ENCODE data around the gene ZNF81.
"Not testable (repeated sequence)": the region's sequence is repeated elsewhere in the genome, so short reads cannot be mapped to it uniquely, and the experiment has no call there.

ZNF81 gene

DNA sequence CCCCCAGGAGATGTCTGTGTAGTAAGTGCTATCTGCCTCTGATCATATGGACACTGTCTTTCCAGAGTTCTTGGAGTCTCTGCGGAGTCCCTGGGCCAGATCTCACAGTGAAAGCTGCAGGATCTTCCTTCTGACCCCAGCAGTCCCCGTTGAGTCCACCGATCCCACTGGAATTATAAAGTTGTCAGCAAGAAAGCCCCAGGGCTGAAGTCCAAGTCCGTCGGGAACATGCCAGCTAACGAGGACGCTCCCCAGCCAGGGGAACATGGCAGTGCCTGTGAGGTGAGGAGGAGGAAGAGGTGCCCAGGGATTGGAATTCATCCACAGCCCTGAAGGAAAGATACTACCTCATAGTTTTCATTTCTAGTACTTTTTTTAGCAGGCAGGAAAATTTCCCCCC lies 9.3 kb downstream of the ZNF81 start:
- DNase-seq = no peak

DNA sequence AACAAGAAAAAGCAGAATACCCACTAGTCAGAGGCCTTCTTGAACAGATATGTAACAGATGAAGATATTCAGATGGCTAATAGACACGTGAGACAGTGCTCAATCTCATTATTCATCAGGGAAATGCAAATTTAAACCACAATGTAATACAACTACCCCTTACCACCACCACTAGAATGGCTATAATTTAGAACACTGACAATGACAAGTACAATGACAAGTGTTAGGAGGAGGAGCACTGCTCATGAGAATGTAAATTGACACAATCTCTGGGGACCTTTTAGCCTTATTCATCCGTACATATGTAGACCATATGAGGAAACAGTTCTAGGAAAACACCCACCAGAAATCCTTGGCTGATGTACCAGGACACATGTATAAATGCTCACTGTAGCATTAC lies 13.1 kb downstream of the ZNF81 start:
- DNase-seq = no peak

DNA sequence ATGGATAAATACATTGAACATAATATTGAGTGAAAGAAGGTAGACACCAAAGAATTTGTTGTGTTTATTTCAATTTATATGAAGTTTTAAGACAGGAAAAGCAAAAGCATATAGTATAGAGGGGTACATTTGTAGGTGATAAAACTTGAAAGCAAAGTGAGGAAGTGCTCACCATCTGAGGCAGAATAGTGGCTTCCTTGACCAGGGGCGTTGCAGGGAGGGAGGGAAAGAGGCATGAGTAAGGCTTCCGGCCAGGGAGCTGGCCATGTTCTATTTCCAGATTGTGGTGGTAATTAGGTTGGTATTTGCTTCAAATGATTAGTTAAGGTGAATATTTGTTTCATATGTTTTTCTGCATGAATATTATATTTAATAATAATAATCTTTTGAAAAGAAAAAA lies 13.7 kb downstream of the ZNF81 start:
- not testable (repeated sequence) for DNase-seq

DNA sequence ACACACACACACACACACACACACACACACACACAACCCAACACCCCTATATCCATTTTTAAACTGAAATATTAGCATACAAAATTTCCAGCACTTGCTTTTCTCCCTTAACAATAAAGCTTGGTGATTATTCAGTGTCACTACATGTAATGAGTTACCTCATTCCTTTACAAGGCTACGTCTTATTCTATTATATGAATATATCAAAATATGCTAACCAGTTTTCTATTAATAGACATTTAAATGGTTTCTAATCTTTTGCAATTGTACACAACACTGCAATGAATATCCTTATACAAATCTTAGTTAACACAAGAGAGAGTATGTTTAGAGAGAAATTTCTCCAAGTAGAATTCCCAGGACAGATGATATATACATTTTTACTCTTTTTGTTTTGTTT lies 14.2 kb downstream of the ZNF81 start:
- DNase-seq = no peak

DNA sequence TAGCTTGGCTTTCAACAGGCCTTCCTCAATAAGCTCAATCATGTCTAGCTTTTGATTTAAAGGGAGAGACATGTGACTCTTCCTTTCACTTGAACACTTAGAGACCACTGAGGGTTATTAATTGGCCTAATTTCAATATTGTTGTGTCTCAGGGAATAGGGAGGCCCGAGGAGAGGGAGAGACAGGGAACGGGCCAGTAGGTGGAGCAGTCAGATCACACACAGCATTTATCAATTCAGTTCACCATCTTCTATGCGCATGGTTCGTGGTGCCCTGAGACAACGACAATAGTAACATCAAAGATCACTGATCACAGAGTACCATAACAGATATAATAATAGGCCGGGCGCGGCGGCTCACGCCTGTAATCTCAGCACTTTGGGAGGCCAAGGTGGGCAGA lies 17.8 kb downstream of the ZNF81 start:
- DNase-seq = peak; percentile 6

DNA sequence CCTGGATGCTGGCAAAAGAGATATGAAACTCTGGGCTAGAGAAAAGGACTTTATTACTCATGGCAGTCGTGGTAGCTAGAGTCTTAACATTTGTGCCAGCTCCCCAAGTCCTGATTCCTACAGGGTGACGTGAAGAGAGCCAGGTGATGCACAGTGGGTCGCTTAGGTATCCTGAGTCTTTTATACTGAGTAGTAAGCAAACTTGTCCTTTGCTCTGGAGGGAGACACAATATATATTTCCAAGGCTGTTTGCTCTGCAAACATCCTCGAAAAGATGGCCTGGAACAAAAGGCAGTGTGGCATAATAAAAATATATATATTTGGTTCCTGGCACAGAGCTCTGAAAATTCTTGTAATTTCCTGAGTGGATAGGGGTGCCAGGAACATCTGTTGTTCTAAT lies 23.0 kb downstream of the ZNF81 start:
- DNase-seq = no peak

DNA sequence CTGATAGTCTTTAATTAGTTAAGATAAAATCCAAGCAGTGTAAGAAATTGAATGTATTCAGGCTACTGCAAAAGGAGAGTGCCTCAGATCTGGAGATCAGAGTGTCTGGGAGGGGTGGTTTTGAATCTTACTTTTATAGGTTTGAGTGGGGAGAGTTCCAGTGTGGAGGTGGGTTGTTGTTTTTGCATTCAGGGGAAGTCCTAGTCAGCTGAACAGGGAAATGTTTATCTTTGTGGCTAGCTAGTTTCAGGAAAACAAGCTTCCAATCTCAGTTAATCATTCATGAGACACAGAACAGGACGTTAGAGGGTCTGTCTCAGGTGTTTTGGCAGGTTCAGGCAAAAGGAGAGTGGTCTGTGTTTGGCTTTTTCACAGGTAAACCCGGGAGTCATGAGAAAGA lies 26.0 kb downstream of the ZNF81 start:
- no peak for DNase-seq

DNA sequence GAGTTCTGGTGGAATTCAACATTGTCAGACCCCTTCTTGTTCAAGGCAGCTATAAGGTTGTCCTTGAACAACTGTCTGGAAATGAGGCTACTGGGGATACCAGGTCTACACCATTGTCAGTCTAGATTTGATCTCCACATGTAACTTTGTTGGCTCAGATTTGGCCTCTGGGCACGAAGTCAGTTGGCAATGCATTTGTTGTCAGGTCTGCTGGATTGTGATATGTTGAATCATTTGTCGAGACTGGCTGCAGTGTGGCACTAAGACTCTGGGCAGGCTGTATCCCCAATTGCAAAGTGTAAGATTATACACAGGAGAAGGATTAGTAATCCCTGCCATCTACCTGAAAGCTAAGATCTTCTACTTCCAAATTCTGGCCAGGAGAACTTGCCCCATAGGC lies 26.5 kb downstream of the ZNF81 start:
- no peak for DNase-seq

DNA sequence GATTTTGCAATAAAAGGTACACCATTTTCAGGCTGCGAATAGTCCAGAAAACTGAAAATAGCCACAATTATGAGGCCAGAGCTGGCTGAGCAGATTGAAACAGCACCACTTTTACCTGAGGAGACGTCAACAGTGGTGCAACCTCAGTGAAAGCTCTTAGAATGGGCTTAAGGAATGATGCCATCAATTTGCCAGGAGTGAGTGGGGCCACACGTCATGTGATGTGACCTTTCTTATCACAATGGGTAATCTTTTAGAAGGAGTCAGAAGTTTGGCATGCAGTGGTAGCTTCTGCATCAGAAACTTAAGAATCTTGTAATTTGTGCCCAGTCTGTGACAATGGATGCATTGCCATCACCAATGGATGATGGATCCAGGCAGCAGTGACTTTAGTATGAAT lies 27.6 kb downstream of the ZNF81 start:
- DNase-seq = no peak

DNA sequence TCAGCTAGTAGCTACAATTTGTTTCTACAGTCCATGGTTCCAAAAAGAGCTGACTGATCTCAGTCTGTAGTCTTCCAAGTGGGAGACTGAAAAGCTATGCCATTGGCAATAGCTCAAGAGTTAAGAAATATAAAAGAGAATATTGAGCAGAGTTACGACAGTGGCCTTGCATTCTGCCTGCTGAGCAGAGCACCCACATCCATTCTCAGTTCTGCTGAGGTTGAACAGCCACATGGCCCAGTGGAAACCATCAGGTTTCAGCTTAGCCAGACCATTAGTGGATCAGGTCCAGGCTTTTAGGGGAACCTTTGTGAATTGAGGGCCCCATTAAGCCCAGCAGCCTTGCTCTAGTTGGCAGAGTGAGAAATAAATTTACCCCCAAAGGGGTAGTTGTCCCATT lies 28.1 kb downstream of the ZNF81 start:
- no peak for DNase-seq

DNA sequence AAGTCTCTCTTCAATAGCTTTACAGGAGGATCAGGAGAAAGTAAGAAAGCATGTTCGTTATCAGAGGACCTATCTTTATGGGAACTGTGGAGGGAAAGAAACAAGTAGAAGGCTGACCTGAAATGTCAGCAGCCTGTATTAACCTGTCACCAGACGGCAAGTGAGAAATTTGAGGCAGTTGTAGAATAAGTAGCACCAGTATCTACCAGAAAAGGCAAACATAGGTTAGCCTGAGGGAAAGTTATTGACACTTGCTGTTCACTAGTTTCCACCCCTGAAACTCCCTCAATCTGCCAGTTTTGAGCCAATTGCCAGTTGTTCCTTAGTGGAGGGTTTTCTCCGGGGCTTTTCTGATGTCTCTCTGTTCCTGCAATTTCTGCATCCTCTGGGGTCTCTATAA lies 36.4 kb downstream of the ZNF81 start:
- DNase-seq = no peak

DNA sequence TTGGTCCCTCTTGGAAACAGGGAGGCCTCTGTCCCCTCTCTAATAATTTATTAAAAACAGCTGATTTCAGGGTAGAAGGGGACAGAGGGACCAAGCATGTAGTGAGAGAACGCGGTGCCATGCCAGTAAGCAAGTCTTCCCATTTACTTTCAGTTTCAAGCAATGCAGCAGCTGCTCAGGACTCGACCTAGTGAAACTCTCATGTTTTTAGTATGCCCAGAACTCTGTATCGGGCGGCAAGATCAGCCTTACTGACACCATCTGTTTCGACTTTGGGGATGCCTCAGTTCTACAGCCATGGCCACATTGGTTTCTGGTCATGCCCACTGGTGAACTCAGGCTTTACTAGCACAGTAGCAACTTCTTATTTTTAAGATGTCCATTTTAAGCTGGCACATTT lies 40.6 kb downstream of the ZNF81 start:
- DNase-seq = no peak

DNA sequence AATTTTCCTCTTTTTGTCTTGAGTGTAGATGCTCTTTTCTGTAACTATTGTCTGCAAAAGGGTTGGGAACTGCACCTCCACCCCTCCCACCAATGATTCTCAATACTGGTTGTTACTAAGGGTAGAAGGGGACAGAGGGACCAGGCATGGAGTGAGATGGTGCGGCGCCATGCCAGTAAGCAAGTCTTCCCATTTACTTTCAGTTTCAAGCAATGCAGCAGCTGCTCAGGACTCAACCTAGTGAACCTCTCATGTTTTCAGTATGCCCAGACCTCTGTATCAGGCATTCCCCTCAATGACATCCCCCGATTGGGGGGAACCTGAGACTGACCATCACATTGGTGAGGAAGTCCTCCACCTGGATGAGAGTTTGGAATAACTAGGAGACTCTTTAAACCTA lies 41.5 kb downstream of the ZNF81 start:
- DNase-seq = no peak

DNA sequence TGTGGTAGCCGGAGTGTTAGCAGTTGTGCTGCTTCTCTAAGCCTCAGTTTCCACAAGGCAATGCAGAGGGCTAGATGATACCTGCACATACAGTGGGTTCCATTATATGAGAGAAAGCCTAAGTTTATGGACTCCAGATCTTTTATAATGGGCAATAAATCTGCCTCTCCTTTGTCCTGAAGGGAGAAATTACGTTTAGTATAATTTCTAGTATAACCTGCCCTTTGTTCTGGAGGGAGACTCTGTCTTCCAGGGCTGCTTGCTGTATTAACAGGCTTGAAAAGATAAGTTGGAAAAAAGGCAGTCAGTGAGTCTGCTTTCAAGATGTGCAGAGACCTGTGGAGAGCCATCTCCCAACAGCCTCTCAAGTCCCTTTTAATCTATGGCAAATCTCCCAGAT lies 42.8 kb downstream of the ZNF81 start:
- DNase-seq = no peak

DNA sequence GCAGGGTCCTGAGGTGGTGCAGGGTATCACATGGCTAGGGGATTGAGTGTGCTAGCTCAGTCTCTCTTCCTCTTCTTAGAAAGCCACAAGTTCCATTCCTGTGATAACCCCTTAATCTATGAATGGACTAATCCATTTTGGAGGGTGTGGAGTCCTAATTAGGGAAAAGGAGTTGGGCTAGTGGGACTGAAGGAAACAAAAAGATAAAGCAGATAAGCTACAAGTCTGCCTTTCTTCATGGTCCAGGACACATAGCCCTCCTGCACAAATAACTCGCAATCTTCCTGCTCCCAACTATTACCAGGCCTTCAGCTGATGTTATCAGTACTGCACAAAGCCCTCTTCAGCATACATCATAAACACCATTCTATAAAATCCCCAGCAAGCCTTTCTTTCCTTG lies 44.2 kb downstream of the ZNF81 start:
- DNase-seq = no peak

DNA sequence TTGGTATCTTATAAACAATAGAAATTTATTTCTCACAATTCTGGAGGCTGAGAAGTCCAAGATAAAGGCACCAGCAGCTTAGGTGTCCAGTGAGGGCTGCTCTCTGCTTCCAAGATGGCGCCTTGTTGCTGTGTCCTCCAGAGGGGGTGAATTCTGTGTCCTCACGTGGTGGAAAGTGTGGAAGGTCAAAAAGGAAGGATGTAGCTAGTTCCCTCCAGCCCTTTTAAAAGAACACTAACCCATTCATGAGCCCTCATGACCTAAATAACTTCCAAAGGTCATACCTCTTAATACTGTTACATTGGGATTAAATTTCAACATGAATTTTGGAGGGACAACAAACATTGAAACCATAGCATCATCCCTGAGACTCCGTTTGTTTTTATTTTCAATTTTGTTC lies 48.8 kb downstream of the ZNF81 start:
- no peak for DNase-seq

DNA sequence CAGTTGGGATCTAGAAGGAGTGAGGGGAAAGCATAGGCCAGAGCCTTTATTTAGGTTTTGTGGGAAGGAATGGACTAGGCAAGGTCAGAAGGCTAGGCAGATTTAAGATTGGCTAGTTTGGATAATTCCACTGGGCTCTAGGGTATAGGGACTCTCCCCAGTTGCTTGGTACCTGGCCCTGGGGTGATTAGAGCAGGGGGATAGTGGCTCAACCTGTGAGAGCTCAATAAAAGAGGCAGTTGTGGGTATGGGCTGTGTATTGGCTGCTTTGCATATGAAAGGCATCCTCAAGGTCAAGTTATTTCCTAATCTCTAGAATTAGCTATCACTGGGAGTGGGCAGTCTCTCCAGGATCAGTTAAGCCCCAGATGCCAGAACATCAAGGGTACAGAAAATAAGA lies 61.3 kb downstream of the ZNF81 start:
- no peak for DNase-seq

DNA sequence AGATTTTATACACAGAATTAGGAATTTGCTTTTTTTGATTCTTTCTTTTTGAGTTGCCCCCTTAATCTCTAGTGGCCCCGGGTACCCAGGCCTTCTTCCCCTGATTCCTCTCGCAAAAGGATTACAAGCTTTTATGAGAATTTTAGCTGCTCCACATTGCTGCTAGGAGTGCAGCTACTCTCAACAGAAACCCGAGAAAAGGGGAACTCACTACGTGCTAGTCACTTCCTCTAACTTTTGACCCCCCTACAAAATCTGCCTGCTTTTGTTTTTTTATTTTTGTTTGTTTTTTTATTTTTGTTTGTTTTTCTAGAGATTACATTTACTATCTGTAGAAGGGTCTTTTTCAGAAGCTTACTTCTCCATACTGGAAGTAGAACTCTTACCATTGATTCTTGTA lies 64.1 kb downstream of the ZNF81 start:
- DNase-seq = no peak

DNA sequence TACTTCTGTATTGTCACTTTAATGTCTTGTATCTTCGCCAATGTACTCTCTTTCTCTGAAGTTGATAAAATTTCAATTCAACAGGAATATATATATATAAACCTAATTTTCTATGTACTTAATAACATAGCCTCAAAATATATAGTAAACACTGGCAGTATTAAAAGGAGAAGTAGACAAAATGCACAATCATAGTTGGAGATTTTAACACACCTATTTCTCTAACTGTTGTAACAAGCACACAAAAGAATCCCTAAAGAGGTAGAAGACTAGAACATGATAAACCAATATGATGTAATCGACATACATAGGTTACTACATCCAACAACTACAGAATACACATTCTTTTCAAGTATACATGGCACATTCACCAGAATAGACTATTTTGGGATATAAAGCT lies 65.5 kb downstream of the ZNF81 start:
- no peak for DNase-seq

DNA sequence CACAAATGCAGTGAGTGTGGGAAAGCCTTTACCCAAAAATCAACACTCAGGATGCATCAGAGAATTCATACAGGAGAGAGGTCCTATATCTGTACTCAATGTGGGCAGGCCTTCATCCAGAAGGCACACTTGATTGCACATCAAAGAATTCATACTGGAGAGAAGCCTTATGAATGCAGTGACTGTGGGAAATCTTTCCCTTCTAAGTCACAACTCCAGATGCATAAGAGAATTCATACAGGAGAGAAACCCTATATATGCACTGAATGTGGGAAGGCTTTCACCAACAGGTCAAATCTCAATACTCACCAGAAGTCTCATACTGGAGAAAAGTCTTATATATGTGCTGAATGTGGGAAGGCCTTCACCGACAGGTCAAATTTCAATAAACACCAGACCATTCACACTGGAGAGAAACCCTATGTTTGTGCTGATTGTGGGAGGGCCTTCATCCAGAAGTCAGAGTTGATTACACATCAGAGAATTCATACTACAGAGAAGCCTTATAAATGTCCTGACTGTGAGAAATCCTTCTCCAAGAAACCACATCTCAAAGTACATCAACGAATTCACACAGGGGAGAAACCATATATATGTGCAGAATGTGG lies 79.3 kb downstream of the ZNF81 start:
- DNase-seq = no peak

DNA sequence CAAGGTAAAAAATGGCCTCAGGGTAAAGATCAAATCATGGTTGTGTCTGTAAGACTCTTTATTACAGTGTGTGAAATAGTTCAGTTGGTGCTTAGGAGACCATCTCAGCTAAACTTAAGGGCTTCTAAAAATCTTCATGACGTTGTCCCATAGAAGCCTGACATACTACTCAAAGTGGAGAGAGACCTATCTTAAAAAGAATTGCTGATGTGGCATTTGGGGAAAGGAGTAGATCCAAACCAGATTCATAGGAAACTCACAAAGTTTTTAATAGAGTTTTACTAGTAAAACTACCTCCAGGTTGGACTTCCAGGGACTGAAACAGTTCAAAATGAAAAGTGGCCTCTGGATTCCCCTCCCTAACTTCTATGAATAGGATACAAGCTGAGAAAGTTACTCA lies 81.6 kb downstream of the ZNF81 start:
- no peak for DNase-seq

DNA sequence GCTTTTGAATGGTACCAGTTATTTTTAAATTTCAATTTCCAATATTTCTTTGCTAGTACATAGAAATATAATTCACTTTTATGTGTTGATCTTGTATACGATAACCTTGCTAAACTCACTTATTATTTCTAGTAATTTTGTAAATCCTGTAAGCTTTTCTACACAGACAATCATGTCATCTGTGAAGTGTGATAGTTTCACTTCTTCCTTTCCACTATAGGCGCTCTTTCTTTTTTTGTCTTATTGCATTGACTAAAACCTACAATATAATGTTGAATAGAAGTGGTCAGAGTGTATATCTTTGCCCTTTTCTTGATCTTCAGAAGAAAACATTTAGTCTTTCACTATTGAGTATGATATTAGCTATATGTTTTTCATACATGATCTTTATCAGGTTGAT lies 90.5 kb downstream of the ZNF81 start:
- no peak for DNase-seq

DNA sequence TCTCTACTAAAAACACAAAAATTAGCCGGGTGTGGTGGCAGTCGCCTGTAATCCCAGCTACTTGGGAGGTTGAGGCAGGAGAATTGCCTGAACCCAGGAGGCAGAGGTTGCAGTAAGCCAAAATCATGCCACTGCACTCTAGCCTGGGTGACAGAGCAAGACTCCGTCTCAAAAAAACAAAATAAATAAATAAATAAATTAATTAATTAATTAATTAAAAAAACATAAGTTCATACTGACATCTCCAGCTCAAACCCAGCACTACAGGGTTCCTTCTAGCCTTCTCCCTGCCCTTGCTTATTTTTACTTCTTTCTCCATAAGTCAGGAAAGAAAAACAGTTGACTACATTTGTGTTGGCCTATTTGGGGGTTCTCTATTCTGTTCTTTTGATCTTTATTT lies 95.3 kb downstream of the ZNF81 start:
- not testable (repeated sequence) for DNase-seq

DNA sequence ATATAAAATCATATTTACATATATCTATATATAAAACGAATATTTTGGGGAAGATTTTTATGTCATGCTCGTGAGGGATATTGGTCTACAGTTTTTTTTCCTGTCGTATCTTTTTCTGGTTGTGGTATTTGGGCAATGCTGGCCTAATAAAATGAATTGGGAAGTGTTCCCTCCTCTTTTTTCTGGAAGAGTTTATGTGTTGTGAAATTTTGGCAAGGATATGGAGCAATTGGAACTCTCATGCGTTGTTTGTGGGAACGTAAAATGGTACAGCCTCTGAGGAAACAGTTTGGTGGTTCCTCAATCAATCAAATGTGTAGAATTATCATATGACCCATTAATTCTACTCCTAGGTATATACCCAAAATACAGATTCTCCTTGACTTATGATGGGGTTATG lies 97.2 kb downstream of the ZNF81 start:
- DNase-seq = no peak

DNA sequence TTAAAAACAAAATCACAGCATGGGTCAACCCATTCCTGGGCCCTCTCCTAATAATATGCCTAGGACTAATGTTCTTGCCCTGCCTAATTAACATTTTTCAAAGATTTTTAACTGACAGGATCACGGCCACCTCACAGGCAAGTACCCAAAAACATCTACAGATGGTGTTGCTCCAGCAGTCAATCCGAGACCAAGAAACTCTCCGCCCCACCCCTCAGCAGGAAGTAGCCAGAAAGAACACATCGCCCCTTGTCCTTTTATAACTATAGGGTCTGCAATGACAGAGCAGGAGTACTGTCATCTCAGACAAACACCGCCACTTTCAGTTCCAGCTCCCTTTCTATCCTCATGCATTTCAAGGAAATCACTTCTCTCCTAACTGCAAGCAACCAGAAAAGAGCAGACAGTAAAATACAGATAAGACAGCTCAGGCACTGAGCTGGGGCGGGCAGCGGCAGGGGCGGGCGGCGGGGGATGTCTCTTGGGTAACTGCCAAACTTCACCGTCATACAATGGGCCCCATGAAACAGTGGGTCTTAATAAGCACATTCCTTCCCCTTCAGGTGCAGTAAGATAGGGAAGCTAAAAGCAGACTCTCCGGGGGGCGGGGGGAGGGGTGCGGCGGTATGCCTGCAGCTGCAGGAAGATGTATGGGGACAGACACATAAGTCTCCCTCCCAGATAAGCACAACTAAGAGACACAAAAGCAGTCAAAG lies 99.7 kb downstream of the ZNF81 start:
- DNase-seq = no peak

Measured in activated naive CD4-positive, alpha-beta T cell treated with Interleukin-2 at 50 U/mL for 16 hours (primary cell).